CD4-positive, alpha-beta T cell treated with Interleukin-6 for 4 hours (primary cell): ENCODE results near the gene C1orf167.

Source experiments
- DNase-seq: peaks from one replicate; pipeline ENCODE4 v3.0.0-alpha.2; 2020; ENCODE audit warnings: mixed read lengths

The C1orf167 gene

DNA sequence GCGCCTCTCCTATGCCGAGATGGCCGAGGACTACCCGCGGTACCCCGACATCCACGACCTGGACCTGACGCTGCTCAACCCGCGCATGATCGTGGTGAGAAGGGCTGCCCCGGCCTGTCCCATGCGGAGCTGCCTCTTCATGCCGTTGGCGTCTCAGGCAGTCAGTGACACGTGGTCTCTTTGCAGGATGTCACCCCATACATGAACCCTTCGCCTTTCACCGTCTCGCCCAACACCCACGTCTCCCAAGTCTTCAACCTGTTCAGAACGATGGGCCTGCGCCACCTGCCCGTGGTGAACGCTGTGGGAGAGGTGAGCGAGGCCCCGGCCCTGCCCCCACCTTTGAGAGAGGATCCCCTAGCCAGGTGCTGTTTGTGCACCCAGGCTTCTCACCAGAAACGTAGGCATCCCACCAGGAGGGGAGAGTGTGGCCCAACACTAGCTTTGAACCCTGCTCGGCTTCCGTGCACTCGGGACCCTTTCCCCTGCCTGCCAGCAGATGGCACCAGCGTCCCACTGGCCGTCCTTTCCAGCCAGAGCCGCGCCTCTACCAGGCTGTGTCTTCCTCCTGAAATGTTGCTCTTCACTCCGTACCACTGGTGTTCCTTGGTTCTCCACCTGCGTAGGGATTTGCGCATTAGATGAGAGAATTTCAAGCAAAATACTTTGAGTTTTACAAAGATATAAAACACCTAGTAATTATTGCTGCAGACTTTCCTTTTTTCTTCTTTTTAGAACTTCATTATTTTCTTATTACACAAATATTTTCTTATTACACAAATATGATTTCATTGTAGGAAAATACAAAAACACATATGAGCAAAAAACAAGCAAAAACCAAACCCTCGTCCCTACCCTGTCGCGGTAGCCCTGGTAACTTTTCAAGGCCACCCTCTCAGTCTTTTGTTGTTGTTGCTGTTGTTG is 76.6 kb downstream of the C1orf167 start:
- DNase-seq = peak; percentile 80
